ENCODE measurements around the gene NBPF20. TPM values are rescaled to one million over a fixed set of nuclear protein-coding genes. Genes with fewer than 3 reads are reported as not detected.
"Not testable (repeated sequence)": the region's sequence is repeated elsewhere in the genome, so short reads cannot be mapped to it uniquely, and the experiment has no call there.

The NBPF20 gene, protein sequence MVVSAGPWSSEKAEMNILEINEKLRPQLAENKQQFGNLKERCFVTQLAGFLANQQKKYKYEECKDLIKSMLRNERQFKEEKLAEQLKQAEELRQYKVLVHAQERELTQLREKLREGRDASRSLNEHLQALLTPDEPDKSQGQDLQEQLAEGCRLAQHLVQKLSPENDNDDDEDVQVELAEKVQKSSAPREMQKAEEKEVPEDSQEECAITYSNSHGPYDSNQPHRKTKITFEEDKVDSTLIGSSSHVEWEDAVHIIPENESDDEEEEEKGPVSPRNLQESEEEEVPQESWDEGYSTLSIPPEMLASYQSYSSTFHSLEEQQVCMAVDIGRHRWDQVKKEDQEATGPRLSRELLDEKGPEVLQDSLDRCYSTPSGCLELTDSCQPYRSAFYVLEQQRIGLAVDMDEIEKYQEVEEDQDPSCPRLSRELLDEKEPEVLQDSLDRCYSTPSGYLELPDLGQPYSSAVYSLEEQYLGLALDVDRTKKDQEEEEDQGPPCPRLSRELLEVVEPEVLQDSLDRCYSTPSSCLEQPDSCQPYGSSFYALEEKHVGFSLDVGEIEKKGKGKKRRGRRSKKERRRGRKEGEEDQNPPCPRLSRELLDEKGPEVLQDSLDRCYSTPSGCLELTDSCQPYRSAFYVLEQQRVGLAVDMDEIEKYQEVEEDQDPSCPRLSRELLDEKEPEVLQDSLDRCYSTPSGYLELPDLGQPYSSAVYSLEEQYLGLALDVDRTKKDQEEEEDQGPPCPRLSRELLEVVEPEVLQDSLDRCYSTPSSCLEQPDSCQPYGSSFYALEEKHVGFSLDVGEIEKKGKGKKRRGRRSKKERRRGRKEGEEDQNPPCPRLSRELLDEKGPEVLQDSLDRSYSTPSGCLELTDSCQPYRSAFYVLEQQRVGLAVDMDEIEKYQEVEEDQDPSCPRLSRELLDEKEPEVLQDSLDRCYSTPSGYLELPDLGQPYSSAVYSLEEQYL (N-terminal part only)
- total RNA-seq (2014; rRNA removed; shearing (Covaris generic)) (1.4 and 3.0 TPM in 2 replicates), polyA plus RNA-seq (2016; fragmentation: Nextera tagmentation; extraction: Ambion mirVana) (0.68 and 1.5 TPM in 2 replicates)

DNA sequence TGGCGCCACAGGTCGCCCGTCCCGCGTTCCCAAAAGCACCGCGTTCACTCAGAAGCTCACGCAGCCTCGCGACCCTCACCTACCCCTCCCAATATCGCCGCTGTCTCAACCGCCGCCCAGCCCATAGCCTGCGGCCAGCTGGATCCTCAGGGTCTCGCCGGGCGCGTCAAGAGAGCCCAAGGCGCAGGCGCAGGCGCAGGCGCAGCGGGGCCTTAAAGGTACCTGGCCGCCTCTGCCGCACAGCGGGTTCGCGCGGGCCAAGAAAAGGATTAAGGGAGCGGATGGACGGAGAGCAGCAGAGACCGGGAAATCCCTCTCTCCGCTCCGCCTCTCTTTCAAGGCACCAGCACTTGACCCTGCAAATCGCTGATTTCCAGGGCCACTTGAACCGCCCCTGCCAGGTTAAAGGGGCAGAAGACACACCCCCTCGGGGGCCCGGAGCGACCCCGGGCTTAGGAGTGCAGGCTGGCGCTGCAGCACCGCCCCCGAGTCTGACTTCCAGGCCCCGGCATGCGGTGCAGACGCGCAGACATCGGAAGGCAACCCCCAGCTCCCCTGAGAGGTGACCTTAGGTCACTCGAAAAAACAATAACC lies at the start of gene NBPF20:
Gene NBPF20, minus strand, starts transcription at position 168 of the 594 bp plus-strand sequence. CDS start 20,331 bp downstream, outside the sequence.
- H3K79me2 ChIP-seq (ENCODE audit: insufficient read depth), result peaks cover 10% of the 10 kb centered on the region; the same call in 1 of the 2 replicates
- no peaks in the 10 kb centered on the region for H3K36me3 ChIP-seq (ENCODE audit: low read depth)
- H3K9me3 ChIP-seq (ENCODE audit: low read depth), result no peaks in the 10 kb centered on the region
- peak within 1 kb of the TSS; percentile 60 for H3K27ac ChIP-seq
- H3K4me1 ChIP-seq (ENCODE audit: insufficient read depth), result no peaks in the 10 kb centered on the region
- TF ChIP-seq EZH2phosphoT487 (IDR thresholded peaks at IDR 0.05; ENCODE audit: insufficient read depth, low read depth) (no peak), EZH2 (IDR thresholded peaks at IDR 0.05; ENCODE audit: insufficient read depth, poor library complexity, severe bottlenecking) (no peak)
- peak; percentile 81 for DNase-seq
- peaks cover 4% of the 10 kb centered on the region; the same call in 1 of the 2 replicates for H3F3A ChIP-seq (ENCODE audit: insufficient read depth)
- peak within 1 kb of the TSS; percentile 92 for H3K4me2 ChIP-seq (ENCODE audit: unreplicated experiment)
- in situ Hi-C loops (cut with MboI), result no loop called here
- H3K4me3 ChIP-seq, result peak within 1 kb of the TSS; percentile 77
- 1% methylated on average over 46 to 50 of the region's 50 CpGs for WGBS, 2 experiments (ENCODE audit: low coverage in 1 of 2, low lambda C conversion rate in 2 of 2, missing lambda C conversion rate in 2 of 2)
- H2AFZ ChIP-seq, result peak within 1 kb of the TSS; percentile 88
- H4K20me1 ChIP-seq (ENCODE audit: insufficient read depth), result no peaks in the 10 kb centered on the region
- H3K9ac ChIP-seq, result peak within 1 kb of the TSS; percentile 67
- H3K9me2 ChIP-seq (ENCODE audit: insufficient read depth), result no peaks in the 10 kb centered on the region
- peaks cover 31% of the 10 kb centered on the region for H3K27me3 ChIP-seq (replicated peaks; ENCODE audit: insufficient read depth)

DNA sequence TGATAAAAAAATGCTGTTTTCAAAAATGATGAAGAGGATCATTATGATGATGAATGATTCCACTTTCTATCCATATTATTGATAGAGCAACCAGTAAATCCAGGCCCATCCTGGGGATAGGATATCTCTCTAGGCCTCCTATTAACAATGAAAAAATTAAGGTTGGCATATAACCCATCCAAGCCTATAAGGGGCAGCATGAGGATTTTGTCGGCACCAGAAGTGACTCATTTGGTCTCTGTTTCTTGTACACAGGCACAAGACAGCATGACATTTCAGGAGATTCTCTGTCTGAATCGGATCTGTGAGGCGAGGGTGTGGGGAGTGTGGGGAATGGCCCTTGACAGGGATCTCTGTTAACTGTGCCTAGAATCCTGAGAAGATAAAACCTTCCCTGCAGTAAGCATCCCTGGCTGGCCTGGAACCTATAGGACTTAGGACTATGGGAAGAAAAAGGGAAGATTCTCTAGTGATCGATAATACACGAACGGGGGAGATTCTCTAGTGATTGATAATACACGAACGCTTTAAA lies 49.5 kb upstream of the NBPF20 start:
- peak overlapping the region; percentile 70 for H3K4me2 ChIP-seq (ENCODE audit: unreplicated experiment)
- H3K4me1 ChIP-seq (ENCODE audit: insufficient read depth); H3K9me3 ChIP-seq (ENCODE audit: low read depth); H2AFZ ChIP-seq; H3K36me3 ChIP-seq (ENCODE audit: low read depth); H3K27me3 ChIP-seq (replicated peaks; ENCODE audit: insufficient read depth); H3K27ac ChIP-seq; H4K20me1 ChIP-seq (ENCODE audit: insufficient read depth); H3F3A ChIP-seq (ENCODE audit: insufficient read depth); H3K9me2 ChIP-seq (ENCODE audit: insufficient read depth); in situ Hi-C loops (cut with MboI); H3K4me3 ChIP-seq; H3K9ac ChIP-seq; H3K79me2 ChIP-seq (ENCODE audit: insufficient read depth); DNase-seq: not testable (repeated sequence)
- WGBS, 2 experiments (ENCODE audit: low coverage in 1 of 2, low lambda C conversion rate in 2 of 2, missing lambda C conversion rate in 2 of 2), result 55% methylated on average over 5 of the region's 8 CpGs; no CpG with 5 or more reads in 1 of the 2 experiments

- H3K9me3 ChIP-seq (ENCODE audit: low read depth); DNase-seq; in situ Hi-C loops (cut with MboI); H3K4me3 ChIP-seq; H3K9me2 ChIP-seq (ENCODE audit: insufficient read depth); H4K20me1 ChIP-seq (ENCODE audit: insufficient read depth); H3K4me1 ChIP-seq (ENCODE audit: insufficient read depth); H3K4me2 ChIP-seq (ENCODE audit: unreplicated experiment); H3K9ac ChIP-seq; H3K27ac ChIP-seq; H3K27me3 ChIP-seq (replicated peaks; ENCODE audit: insufficient read depth); H3F3A ChIP-seq (ENCODE audit: insufficient read depth); H3K36me3 ChIP-seq (ENCODE audit: low read depth); H3K79me2 ChIP-seq (ENCODE audit: insufficient read depth); H2AFZ ChIP-seq: not testable (repeated sequence)
- WGBS, 2 experiments (ENCODE audit: low coverage in 1 of 2, low lambda C conversion rate in 2 of 2, missing lambda C conversion rate in 2 of 2), result 50% methylated on average over 1 of the region's 2 CpGs; no CpG with 5 or more reads in 1 of the 2 experiments
These were observed 47.3 kb upstream of the NBPF20 start for GRCh38 chr1:145472731-145473130.

- H4K20me1 ChIP-seq (ENCODE audit: insufficient read depth); H3K27ac ChIP-seq; H3K9me2 ChIP-seq (ENCODE audit: insufficient read depth); H3K36me3 ChIP-seq (ENCODE audit: low read depth); H3K4me1 ChIP-seq (ENCODE audit: insufficient read depth); H2AFZ ChIP-seq; H3K9ac ChIP-seq; H3K4me2 ChIP-seq (ENCODE audit: unreplicated experiment); in situ Hi-C loops (cut with MboI); H3F3A ChIP-seq (ENCODE audit: insufficient read depth); H3K79me2 ChIP-seq (ENCODE audit: insufficient read depth); H3K4me3 ChIP-seq; H3K27me3 ChIP-seq (replicated peaks; ENCODE audit: insufficient read depth); H3K9me3 ChIP-seq (ENCODE audit: low read depth); DNase-seq: not testable (repeated sequence)
- WGBS, 2 experiments (ENCODE audit: low coverage in 1 of 2, low lambda C conversion rate in 2 of 2, missing lambda C conversion rate in 2 of 2), result 75 to 78% methylated on average over 6 of the region's 6 CpGs
These were observed 46.0 kb upstream of the NBPF20 start for GRCh38 chr1:145471365-145471764.

GRCh38 chr1:145465405-145466144 lies 40.2 kb upstream of the NBPF20 start:
- H3K4me2 ChIP-seq (ENCODE audit: unreplicated experiment), result peak overlapping the region; percentile 56
- peak; percentile 93 for DNase-seq
- H3K9me2 ChIP-seq (ENCODE audit: insufficient read depth); H4K20me1 ChIP-seq (ENCODE audit: insufficient read depth); H3K36me3 ChIP-seq (ENCODE audit: low read depth); in situ Hi-C loops (cut with MboI); H3K79me2 ChIP-seq (ENCODE audit: insufficient read depth); H3K9me3 ChIP-seq (ENCODE audit: low read depth); H3K4me1 ChIP-seq (ENCODE audit: insufficient read depth); H3K27me3 ChIP-seq (replicated peaks; ENCODE audit: insufficient read depth); H3F3A ChIP-seq (ENCODE audit: insufficient read depth): not testable (repeated sequence)
- peak overlapping the region; percentile 81 for H3K9ac ChIP-seq
- H3K27ac ChIP-seq, result peak overlapping the region; percentile 62
- peak overlapping the region; percentile 76 for H3K4me3 ChIP-seq
- peak overlapping the region; percentile 83 for H2AFZ ChIP-seq
- WGBS, 2 experiments (ENCODE audit: low coverage in 1 of 2, low lambda C conversion rate in 2 of 2, missing lambda C conversion rate in 2 of 2), result 1 to 2% methylated on average over 15 to 18 of the region's 35 CpGs

DNA sequence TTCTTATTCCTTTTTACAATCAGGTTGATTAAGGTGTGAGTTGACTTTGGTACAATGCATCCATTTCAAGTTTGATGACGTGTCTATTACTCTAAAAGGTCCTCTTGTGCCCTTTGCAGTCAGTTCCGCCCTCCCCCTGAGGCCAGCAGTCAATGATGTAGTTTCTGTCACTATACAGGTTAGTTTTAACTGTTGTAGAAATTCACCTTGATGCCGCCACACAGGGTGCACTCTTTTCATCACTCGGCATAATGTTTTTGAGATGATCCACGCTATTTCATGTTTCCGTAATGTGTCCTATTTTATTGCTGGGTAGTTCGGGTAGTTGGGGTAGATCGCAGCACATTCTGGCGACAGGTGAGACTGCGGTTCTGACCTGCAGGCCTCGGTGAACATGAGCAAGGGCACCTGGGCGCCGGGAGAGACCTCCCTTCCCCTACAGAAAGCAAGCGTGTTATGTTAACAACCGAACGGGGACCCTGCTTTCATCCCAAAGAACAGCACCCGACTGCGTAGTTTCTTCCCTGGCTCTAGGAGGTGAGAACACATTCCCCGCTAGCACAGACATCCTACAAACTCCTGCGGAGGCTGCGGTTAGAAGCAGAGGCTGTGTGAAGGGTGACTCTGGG lies 39.4 kb upstream of the NBPF20 start:
- H4K20me1 ChIP-seq (ENCODE audit: insufficient read depth); H3K9me3 ChIP-seq (ENCODE audit: low read depth); H3K79me2 ChIP-seq (ENCODE audit: insufficient read depth); H3K27ac ChIP-seq; H3K36me3 ChIP-seq (ENCODE audit: low read depth); H3K9me2 ChIP-seq (ENCODE audit: insufficient read depth); in situ Hi-C loops (cut with MboI); DNase-seq; H3F3A ChIP-seq (ENCODE audit: insufficient read depth); H3K4me1 ChIP-seq (ENCODE audit: insufficient read depth); H3K27me3 ChIP-seq (replicated peaks; ENCODE audit: insufficient read depth): not testable (repeated sequence)
- Histone ChIP-seq H2AFZ (peak overlapping the region; percentile 83; the same call in 1 of the 2 replicates), H3K9ac (peak overlapping the region; percentile 81; the same call in 1 of the 2 replicates), H3K4me2 (ENCODE audit: unreplicated experiment) (peak overlapping the region; percentile 56), H3K4me3 (peak overlapping the region; percentile 76)
- 22 to 36% methylated on average over 5 to 7 of the region's 21 CpGs for WGBS, 2 experiments (ENCODE audit: low coverage in 1 of 2, low lambda C conversion rate in 2 of 2, missing lambda C conversion rate in 2 of 2)

Measured in GM23248 (cell line).